ENCODE measurements around the gene ZNF66.
"Not testable (repeated sequence)": the region's sequence is repeated elsewhere in the genome, so short reads cannot be mapped to it uniquely, and the experiment has no call there.

ZNF66 gene

GRCh38 chr19:20776083-20777076 is at the start of gene ZNF66:
TSS of gene ZNF66 (plus strand) at chr19:20776304. CDS start at chr19:20776448, 144 bp downstream.
- DNase-seq (ENCODE audit: low read depth in 2 of 2) = peak; percentile 80 to 89

GRCh38 chr19:20750169-20750568 is 25.9 kb upstream of the ZNF66 start:
- DNase-seq (ENCODE audit: low read depth in 2 of 2) = not testable (repeated sequence)

- DNase-seq (ENCODE audit: low read depth in 2 of 2) = not testable (repeated sequence)
Observed at GRCh38 chr19:20752291-20752690, 23.8 kb upstream of the ZNF66 start.

GRCh38 chr19:20769225-20769736 is 6.8 kb upstream of the ZNF66 start:
- DNase-seq (ENCODE audit: low read depth in 2 of 2) = not testable (repeated sequence)

GRCh38 chr19:20787786-20788185 is 11.7 kb downstream of the ZNF66 start:
- DNase-seq (ENCODE audit: low read depth in 2 of 2) = no peak

- DNase-seq (ENCODE audit: low read depth in 2 of 2) = no peak
Observed at GRCh38 chr19:20791806-20792205, 15.7 kb downstream of the ZNF66 start.

GRCh38 chr19:20806311-20807262 is 30.5 kb downstream of the ZNF66 start:
- DNase-seq (ENCODE audit: low read depth in 2 of 2) = not testable (repeated sequence)

- DNase-seq (ENCODE audit: low read depth in 2 of 2) = no peak
Observed at GRCh38 chr19:20840371-20840770, 64.3 kb downstream of the ZNF66 start.

Measured in stimulated activated CD8-positive, alpha-beta memory T cell treated with anti-CD3 and anti-CD28 coated beads, Interleukin-15, amount 100 ng/mL, for 48 hours (primary cell).